HEK293 (cell line): Measurements from ENCODE around the gene TIE1.

Source experiments
- CTCF ChIA-PET: fragments of 350-600 bp; formaldehyde crosslinking; extraction: SDS; loops from one replicate; lab custom pipeline; 2021; ENCODE audit warnings: antibody characterized with exemption; lab: Yijun Ruan, JAX
- POLR2A ChIA-PET: fragments of 300-600 bp; formaldehyde crosslinking; extraction: SDS; loops from one replicate; lab custom pipeline; 2020; ENCODE audit warnings: antibody characterized with exemption, inconsistent platforms; lab: Yijun Ruan, JAX
- H3K27ac ChIP-seq: fragments of 200-500 bp; sonication (Bioruptor generic); 2 replicates; pipeline ENCODE4 v1.5.1; 2014; ENCODE audit warnings: low read depth, low read length, control low read depth, inconsistent platforms; ENCODE audit errors: extremely low read depth
- H3K36me3 ChIP-seq, 2 experiments: fragments of 200-500 bp in 1 of 2; sonication (Bioruptor generic) in 1 of 2; 1 replicate in 1 of 2; 2 replicates in 1 of 2; pipeline ENCODE4 v1.5.1; 2014 to 2017; ENCODE audit warnings: inconsistent platforms in 2 of 2, low read length in 2 of 2; ENCODE audit not compliant: control insufficient read depth in 2 of 2, insufficient read depth in 1 of 2
- H3K4me1 ChIP-seq: fragments of 200-500 bp; sonication (Bioruptor generic); 2 replicates; pipeline ENCODE4 v1.5.1; 2014; ENCODE audit warnings: mild to moderate bottlenecking, low read length, inconsistent platforms; ENCODE audit not compliant: control insufficient read depth, insufficient read depth
- H3K4me3 ChIP-seq: 2 replicates; pipeline ENCODE4 v1.5.1; 2011; ENCODE audit warnings: low read depth, mild to moderate bottlenecking, control low read depth, low read length, moderate library complexity
- H3K9me3 ChIP-seq: fragments of 200-500 bp; sonication (Bioruptor generic); 2 replicates; pipeline ENCODE4 v1.5.1; 2014; ENCODE audit warnings: low read depth, low read length, inconsistent platforms; ENCODE audit not compliant: control insufficient read depth, insufficient read depth
- AEBP2 ChIP-seq: fragments of 450-650 bp; formaldehyde crosslinking; IDR thresholded peaks from 2 replicates; pipeline ENCODE4 v1.5.1; 2016; ENCODE audit warnings: missing biosample characterization, missing genetic modification characterization, borderline replicate concordance
- BCL11A ChIP-seq: fragments of 450-650 bp; formaldehyde crosslinking; IDR thresholded peaks from 2 replicates; pipeline ENCODE4 v1.5.1; 2016; ENCODE audit warnings: low read depth, missing biosample characterization, missing genetic modification characterization
- FEZF1 ChIP-seq: fragments of 450-650 bp; formaldehyde crosslinking; IDR thresholded peaks from 2 replicates; pipeline ENCODE4 v1.5.1; 2016; ENCODE audit warnings: missing biosample characterization, missing genetic modification characterization
- KLF1 ChIP-seq: fragments of 450-650 bp; formaldehyde crosslinking; IDR thresholded peaks from 2 replicates; pipeline ENCODE4 v1.5.1; 2016; ENCODE audit warnings: missing biosample characterization, missing genetic modification characterization
- ZNF140 ChIP-seq: fragments of 450-650 bp; formaldehyde crosslinking; IDR thresholded peaks from 2 replicates; pipeline ENCODE4 v1.5.1; 2016; ENCODE audit warnings: missing biosample characterization, missing genetic modification characterization
- ZNF221 ChIP-seq: fragments of 450-650 bp; formaldehyde crosslinking; IDR thresholded peaks from 2 replicates; pipeline ENCODE4 v1.5.1; 2017; ENCODE audit warnings: missing biosample characterization, missing genetic modification characterization, borderline replicate concordance
- ZNF324 ChIP-seq: fragments of 450-650 bp; formaldehyde crosslinking; IDR thresholded peaks from 2 replicates; pipeline ENCODE4 v1.5.1; 2016; ENCODE audit warnings: missing biosample characterization, missing genetic modification characterization
- ZNF777 ChIP-seq: fragments of 450-650 bp; formaldehyde crosslinking; IDR thresholded peaks from 2 replicates; pipeline ENCODE4 v1.5.1; 2017; ENCODE audit warnings: missing biosample characterization, missing genetic modification characterization, borderline replicate concordance
- ZNF830 ChIP-seq: fragments of 450-650 bp; IDR thresholded peaks from 2 replicates; pipeline ENCODE4 v1.5.0; 2018; ENCODE audit warnings: missing biosample characterization, missing genetic modification characterization, low read depth, mild to moderate bottlenecking, moderate library complexity
- TF ChIP-seq, protein P1 (sequence below): fragments of 450-650 bp; formaldehyde crosslinking; IDR thresholded peaks from 2 replicates; pipeline ENCODE4 v1.5.1; 2017; ENCODE audit warnings: missing biosample characterization, missing genetic modification characterization
- TF ChIP-seq, protein P2 (sequence below): fragments of 450-650 bp; formaldehyde crosslinking; IDR thresholded peaks from 2 replicates; pipeline ENCODE4 v1.5.1; 2016; ENCODE audit warnings: missing biosample characterization, missing genetic modification characterization

TIE1 gene

GRCh38 chr1:43267291-43267805 is 33.4 kb upstream of the TIE1 start:
- Histone ChIP-seq H3K27ac (no peak overlapping the region), H3K4me1 (no peaks in the 10 kb centered on the region), H3K4me3 (no peak overlapping the region), H3K36me3 (no peaks in the 10 kb centered on the region), H3K9me3 (no peaks in the 10 kb centered on the region)
- ChIA-PET POLR2A (no interaction called here), CTCF (interaction anchor here (0.6 to 1.0 kb wide), 2 partner anchors 19 to 1452 kb away, joined by 3 to 5 read pairs; no protein-coding TSS in a partner anchor)
- TF ChIP-seq ZNF221 (tag by site-specific recombination) (no peak), BCL11A (tag by site-specific recombination) (no peak), ZNF140 (tag by site-specific recombination) (no peak), FEZF1 (tag by site-specific recombination) (no peak), ZNF777 (no peak)

DNA sequence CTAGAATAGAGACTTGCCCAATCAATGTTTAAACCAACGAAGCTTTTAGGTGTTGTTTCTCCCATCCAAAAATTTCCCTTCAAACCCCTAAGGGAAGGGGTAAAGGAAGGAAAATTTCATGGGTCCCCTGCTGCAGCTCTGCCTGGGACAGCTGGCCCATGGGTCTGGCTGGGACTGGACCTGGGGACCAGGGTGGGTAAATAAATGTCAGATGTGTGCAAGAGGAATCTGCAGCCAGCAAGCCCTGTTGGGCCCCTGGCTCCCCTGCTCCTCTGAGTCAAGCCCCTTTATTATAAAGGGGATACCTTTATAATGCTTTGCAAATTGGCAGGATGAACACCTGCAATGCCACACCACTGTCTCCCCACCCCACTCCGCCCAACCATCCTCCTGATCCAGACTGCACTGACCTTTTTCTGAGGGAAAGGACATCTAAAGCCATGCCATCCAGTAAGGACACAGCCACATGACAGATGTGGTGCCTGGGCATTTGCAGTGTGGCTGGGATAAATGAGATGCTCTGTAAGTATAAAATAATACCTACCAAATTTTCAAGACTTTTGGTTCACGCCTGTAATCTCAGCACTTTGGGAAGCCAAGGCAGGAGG is 32.9 kb upstream of the TIE1 start:
- ChIA-PET POLR2A (no interaction called here), CTCF (interaction anchor here (0.6 kb wide), 1 partner anchor 1453 kb away, joined by 3 read pairs; no protein-coding TSS in a partner anchor)
- TF ChIP-seq AEBP2: no peak
- TF ChIP-seq ZNF324 (tag by site-specific recombination): no peak
- no peak for TF ChIP-seq ZNF830 (tag by site-specific recombination)
- TF ChIP-seq KLF1 (tag by site-specific recombination): no peak
- TF ChIP-seq, protein P1, sequence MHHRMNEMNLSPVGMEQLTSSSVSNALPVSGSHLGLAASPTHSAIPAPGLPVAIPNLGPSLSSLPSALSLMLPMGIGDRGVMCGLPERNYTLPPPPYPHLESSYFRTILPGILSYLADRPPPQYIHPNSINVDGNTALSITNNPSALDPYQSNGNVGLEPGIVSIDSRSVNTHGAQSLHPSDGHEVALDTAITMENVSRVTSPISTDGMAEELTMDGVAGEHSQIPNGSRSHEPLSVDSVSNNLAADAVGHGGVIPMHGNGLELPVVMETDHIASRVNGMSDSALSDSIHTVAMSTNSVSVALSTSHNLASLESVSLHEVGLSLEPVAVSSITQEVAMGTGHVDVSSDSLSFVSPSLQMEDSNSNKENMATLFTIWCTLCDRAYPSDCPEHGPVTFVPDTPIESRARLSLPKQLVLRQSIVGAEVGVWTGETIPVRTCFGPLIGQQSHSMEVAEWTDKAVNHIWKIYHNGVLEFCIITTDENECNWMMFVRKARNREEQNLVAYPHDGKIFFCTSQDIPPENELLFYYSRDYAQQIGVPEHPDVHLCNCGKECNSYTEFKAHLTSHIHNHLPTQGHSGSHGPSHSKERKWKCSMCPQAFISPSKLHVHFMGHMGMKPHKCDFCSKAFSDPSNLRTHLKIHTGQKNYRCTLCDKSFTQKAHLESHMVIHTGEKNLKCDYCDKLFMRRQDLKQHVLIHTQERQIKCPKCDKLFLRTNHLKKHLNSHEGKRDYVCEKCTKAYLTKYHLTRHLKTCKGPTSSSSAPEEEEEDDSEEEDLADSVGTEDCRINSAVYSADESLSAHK (tag by site-specific recombination): no peak
- no peak for TF ChIP-seq ZNF221 (tag by site-specific recombination)
- Histone ChIP-seq H3K27ac (no peak overlapping the region), H3K36me3 (no peaks in the 10 kb centered on the region), H3K4me1 (no peaks in the 10 kb centered on the region), H3K4me3 (no peak overlapping the region), H3K9me3 (no peaks in the 10 kb centered on the region)

- TF ChIP-seq, protein P2, sequence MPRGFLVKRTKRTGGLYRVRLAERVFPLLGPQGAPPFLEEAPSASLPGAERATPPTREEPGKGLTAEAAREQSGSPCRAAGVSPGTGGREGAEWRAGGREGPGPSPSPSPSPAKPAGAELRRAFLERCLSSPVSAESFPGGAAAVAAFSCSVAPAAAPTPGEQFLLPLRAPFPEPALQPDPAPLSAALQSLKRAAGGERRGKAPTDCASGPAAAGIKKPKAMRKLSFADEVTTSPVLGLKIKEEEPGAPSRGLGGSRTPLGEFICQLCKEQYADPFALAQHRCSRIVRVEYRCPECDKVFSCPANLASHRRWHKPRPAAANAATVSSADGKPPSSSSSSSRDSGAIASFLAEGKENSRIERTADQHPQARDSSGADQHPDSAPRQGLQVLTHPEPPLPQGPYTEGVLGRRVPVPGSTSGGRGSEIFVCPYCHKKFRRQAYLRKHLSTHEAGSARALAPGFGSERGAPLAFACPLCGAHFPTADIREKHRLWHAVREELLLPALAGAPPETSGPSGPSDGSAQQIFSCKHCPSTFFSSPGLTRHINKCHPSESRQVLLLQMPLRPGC (tag by site-specific recombination): no peak
- no peak within 1 kb of the TSS for H3K27ac ChIP-seq
- H3K4me3 ChIP-seq: no peak within 1 kb of the TSS
- no peaks in the 10 kb centered on the region for H3K36me3 ChIP-seq
- ChIA-PET POLR2A (no interaction called here), CTCF (no interaction called here)
- H3K9me3 ChIP-seq: no peaks in the 10 kb centered on the region
- H3K4me1 ChIP-seq: no peaks in the 10 kb centered on the region
Measured at GRCh38 chr1:43269627-43270375, 31.0 kb upstream of the TIE1 start, which contains the start of gene TMEM125. TMEM125 (plus strand) TSS chr1:43269983; CDS start chr1:43272723, 2,740 bp downstream.
